Measurements from ENCODE around the gene TBC1D16.

GRCh38 chr17:79920751-79921410 lies 114.8 kb downstream of the TBC1D16 start:
- no peak for TF ChIP-seq CTCF (IDR thresholded peaks at IDR 0.05)
- TF ChIP-seq POLR2A (IDR thresholded peaks at IDR 0.05) = no peak
